Activated T-cell treated with anti-CD3 and anti-CD28 coated beads for 1 hour (primary cell): ENCODE measurements around the gene CCDC148.

Experiments used
- DNase-seq: peaks from one replicate; pipeline ENCODE4 v3.0.0-alpha.2; 2020; ENCODE audit warnings: low read depth

The CCDC148 gene

GRCh38 chr2:158174495-158174894 is 282.1 kb downstream of the CCDC148 start:
- DNase-seq, result no peak

DNA sequence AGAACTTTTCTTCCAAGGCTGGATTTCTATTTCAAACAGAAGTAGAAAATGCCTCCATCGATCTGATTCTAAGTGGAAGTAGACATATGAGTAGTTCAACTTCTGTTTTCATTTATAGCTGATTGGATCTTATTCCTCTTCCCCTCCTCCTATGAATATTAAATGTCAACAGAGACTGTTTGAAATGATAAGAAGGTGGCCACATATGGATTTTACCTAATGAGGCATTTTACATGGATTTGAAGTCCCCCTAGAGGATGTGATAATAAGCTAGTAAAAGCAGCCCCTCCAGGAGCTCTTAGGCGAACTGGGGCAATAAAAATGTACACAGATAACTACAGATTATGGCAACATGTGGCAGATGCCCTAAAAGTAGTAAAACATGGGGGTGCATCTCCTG is 283.8 kb downstream of the CCDC148 start:
- no peak for DNase-seq

DNA sequence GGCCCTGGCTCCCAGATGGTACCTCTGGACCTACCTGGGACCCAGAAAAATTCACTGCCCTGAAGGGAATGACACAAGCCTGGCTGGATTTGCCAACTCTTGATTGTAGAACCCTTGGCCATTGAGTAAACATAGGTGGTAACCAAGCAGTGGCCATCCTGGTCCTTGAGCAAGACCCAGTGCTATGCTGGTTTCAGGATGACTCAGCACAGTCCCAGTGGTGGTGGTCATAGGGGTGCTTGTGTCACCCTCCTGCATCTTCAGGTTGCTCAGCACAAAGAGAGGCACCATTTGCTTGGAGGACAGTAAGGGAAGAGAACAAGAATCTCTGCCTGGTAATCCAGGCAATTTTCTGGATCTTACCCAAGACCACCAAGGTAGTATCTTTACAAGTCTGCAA is 302.0 kb downstream of the CCDC148 start:
- no peak for DNase-seq

- no peak for DNase-seq
These were observed 303.1 kb downstream of the CCDC148 start for GRCh38 chr2:158153270-158154015.

GRCh38 chr2:158144914-158145625 is 311.5 kb downstream of the CCDC148 start:
- DNase-seq, result no peak

- DNase-seq, result no peak
These were observed 312.7 kb downstream of the CCDC148 start for GRCh38 chr2:158143703-158144360.

- no peak for DNase-seq
These were observed 313.8 kb downstream of the CCDC148 start for GRCh38 chr2:158142568-158143332.

- no peak for DNase-seq
These were observed 314.4 kb downstream of the CCDC148 start for GRCh38 chr2:158142165-158142564.

GRCh38 chr2:158140201-158140600 is 316.4 kb downstream of the CCDC148 start:
- no peak for DNase-seq

GRCh38 chr2:158138255-158138654 is 318.3 kb downstream of the CCDC148 start:
- DNase-seq, result no peak

DNA sequence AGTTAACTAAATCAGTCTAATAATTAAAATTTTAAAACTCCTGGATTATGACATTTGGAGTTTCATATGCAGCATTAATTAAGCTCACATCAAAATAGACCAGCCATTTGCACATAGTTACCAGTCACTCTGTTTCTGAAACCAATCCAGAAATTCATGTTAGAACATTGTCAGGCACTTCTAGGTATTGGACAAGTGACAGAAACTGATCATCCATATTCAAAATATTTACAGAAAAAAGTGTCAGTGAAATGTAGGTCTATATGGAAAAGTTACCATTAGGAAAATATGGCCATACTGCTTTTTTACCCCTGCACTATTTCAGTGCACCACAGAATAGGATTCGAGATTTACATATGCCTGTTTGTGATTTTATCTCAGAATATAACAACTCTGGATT is 321.5 kb downstream of the CCDC148 start:
- no peak for DNase-seq

GRCh38 chr2:158134655-158135054 is 321.9 kb downstream of the CCDC148 start:
- DNase-seq, result no peak

DNA sequence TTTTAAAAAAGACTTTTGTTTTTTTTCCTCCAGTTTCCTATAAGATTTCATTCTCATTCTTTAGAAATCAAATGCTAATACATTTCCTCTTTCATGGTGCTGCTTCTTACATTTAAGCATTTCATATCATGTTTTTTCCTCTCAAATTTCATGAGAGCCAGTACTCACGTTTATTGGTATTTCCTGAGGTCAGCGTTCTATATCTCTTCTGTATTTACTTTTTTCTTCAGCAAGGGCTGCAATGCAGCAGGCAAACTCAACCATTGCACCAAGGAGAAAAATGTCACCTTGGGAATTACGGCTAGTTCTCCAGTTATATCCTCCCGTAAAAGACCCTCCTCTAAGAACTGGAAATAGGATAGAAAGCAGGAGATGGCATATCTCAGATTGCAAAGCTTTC is 322.5 kb downstream of the CCDC148 start:
- DNase-seq, result no peak

DNA sequence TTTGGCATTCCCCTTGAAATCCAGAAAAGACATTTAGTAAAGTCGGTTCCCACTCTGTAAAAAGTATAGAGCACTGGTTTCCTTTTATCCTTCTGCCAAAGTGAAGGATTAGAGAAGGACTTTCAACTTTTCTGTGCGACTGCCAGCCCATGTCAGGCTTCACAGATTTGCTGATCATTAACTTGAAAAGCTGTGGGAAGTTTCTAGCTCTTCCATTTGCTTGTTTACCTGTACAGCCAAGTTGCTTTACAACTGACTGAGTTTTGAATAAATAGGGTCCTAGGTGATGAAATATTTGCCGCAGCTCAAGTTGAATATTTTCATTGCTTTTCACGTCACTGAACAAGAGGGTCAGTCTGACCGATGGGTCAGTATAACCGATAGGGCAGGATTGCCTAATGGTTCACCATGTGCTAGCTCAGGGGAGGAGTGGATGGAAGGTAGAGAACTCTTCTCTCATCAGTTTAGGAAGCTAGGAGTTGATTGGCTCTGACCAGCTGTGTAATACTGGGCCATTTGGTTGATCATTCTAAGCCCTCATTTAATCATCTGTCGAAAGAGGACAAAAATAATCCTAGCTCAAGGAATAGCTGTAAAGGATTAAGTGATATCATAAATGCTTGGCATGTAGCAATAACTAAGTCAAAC is 324.5 kb downstream of the CCDC148 start:
- no peak for DNase-seq

- DNase-seq, result no peak
These were observed 325.1 kb downstream of the CCDC148 start for GRCh38 chr2:158131483-158131912.

DNA sequence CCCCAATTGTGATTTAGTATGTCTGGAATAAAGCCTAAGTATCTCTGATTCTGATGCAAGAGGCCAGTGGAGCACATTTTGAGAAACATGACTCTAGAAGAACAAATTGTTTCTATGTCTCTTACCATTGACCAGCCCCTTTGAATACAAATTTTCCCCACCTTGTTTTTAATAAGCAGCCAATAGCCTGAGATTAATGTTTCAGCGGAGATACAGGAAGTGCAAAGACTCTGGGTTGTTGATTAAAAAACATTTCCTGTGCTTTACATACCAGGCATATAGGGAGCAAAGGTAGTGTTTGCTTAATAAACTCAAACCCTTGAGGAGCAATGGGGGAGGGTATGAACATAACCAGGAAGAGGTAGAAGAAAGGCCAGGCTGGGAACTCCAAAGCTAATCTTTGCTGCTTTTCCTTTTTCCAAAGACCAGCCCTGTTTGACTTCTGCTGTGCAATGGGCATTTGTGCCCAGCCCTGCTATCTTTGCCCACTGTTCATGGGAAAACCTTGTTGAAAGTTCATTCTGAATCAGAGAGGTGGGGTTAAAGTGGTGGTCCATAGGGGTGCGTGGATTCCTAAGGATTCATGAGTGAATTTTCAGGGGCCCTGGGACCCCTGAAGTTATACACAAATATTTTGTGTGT is 325.6 kb downstream of the CCDC148 start:
- no peak for DNase-seq

- no peak for DNase-seq
These were observed 327.5 kb downstream of the CCDC148 start for GRCh38 chr2:158129037-158129436.

DNA sequence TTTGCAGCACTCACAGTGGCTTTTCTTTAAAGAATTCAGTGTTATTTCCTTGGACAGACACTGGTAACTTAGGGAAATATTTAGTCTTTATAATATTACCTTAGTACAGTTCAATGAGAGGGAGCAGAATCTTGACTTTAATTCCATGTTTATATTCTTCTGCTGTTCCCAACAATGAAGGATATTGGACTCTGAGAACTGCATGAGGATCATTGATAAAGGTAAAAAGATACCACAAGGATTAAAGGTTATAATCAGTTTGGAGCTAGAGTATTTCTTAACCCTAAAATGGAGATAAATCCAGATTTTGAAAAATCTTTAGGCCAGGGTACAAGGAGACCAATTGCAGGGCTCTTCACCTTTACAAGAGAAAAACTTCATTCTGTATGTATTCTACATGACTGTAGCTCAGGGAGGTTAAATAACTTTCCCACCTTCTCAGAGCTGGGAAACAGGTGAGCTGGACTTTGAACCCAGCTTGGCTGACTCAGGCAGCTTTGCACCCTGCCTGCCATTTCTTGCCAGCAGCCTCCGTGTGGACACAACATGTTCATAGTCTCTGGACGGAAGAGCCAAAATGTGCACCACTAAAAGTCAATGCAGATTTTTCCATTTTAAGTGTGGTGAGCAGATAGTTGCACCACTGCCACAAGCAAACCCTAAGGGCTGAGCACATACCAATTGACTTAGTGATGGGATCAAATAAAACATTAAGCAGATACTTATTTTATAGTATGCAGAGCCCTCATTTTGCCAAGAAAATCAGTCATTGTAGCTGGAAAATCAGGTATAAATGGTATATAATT is 328.2 kb downstream of the CCDC148 start:
- no peak for DNase-seq

DNA sequence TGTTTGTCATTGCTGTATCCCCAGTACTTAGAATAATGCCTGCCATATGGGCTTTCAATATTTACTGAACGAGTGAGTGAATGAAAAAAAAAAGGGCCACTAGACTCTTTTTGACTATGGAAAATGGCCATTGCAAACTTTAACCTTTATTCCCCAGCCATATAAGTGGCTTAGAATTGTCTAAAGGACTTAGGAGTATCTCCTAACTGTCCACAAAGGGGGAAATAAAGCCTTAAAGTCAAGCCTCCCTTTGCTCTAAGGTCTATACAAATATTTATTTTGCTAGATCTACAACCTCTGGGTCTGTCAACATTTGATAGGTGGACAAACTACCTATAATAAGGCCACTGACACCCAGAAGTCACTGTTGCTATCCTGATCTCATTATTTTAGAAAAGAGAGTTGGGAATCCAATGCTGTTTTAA is 329.2 kb downstream of the CCDC148 start:
- no peak for DNase-seq

DNA sequence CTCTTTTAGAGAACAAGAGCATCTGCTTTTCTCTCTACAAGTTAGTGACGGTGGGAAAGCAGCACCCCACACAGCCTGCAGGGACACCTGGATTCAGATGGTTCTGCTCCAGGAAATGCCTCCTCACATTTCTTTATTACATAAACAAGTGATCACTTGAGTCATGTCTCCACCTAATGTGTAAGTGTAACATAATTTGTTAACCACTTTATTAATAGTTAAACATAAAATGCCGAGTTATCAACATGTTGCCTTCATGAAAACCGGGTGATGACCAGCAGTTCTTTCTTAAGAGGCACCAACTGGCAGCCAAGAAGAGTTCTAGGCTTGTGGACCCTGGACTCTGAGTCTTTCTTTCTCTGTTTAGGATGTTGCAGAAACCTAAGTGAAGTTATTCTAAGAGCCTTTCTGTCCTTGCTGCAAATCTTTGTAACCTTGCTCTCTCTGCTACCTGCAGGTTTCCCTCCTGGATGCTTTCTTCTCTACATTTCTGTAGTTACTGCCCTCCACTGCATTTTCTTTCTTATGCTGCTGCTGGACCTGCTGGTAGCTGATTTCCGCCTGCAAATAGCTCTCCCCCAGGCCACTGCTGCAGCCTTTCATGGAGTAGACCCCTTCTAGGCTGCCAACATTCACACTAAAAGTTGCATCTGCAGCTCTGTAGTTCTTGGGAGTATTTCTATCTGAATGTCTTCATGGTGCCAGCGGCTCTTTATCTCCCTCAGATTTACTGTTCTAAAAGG is 330.6 kb downstream of the CCDC148 start:
- DNase-seq, result no peak
